IMR-90 (cell line): ENCODE data around the gene ATF7IP2. TPM values are rescaled to one million over a fixed set of nuclear protein-coding genes. Genes with fewer than 3 reads are reported as not detected.
A peak's percentile ranks its signal among the peaks of the same experiment; 100 is the strongest.

Source experiments
- ATAC-seq: fragments of 200-7000 bp; cut with Tn5 transposase; 2 replicates; pipeline ENCODE4 v1.9.1; 2020; ENCODE audit warnings: low read depth, mild to moderate bottlenecking, moderate library complexity
- BruUV-seq: library from RNA; stranded (reverse); fragments of 400-500 nt; replicated peaks from 2 replicates; lab custom pipeline; 2021; lab: Mats Ljungman, UMichigan
- CTCF ChIA-PET: fragments of 300-600 bp; formaldehyde crosslinking; extraction: SDS; loops from one replicate; lab custom pipeline; 2021; ENCODE audit warnings: antibody characterized with exemption; lab: Yijun Ruan, JAX
- POLR2A ChIA-PET: fragments of 300-600 bp; sonication (Branson Sonifier 250); formaldehyde crosslinking; loops from one replicate; lab custom pipeline; 2022; ENCODE audit warnings: antibody characterized with exemption; ENCODE audit not compliant: unreplicated experiment; lab: Charles Lee
- DNase-seq: peaks from one replicate; pipeline ENCODE4 v3.0.0; 2013
- H2AFZ ChIP-seq: replicated peaks from 2 replicates; pipeline ENCODE3; 2013; ENCODE audit warnings: low read length, mild to moderate bottlenecking; ENCODE audit not compliant: poor library complexity
- H2AK5ac ChIP-seq: 2 replicates; pipeline ENCODE4 v1.6.1; 2013; ENCODE audit warnings: low read depth, low read length, inconsistent platforms
- H2AK9ac ChIP-seq: replicated peaks from 2 replicates; pipeline ENCODE3; 2013; ENCODE audit warnings: mild to moderate bottlenecking, low read depth, low read length, moderate library complexity; ENCODE audit not compliant: poor library complexity
- H2BK120ac ChIP-seq: 2 replicates; pipeline ENCODE4 v1.6.1; 2013; ENCODE audit warnings: low read depth, low read length, inconsistent platforms
- H2BK15ac ChIP-seq: 3 replicates; pipeline ENCODE4 v1.6.1; 2013; ENCODE audit warnings: low read depth, low read length, inconsistent platforms
- H2BK20ac ChIP-seq: 2 replicates; pipeline ENCODE4 v1.6.1; 2013; ENCODE audit warnings: low read depth, mild to moderate bottlenecking, inconsistent platforms, low read length, moderate library complexity
- H2BK5ac ChIP-seq: 2 replicates; pipeline ENCODE4 v1.6.1; 2013; ENCODE audit warnings: mild to moderate bottlenecking, low read depth, low read length, inconsistent platforms; ENCODE audit not compliant: poor library complexity, severe bottlenecking
- H3K14ac ChIP-seq: replicated peaks from 2 replicates; pipeline ENCODE4 v1.6.1; 2013; ENCODE audit warnings: low read depth, low read length, inconsistent platforms
- H3K18ac ChIP-seq: 2 replicates; pipeline ENCODE4 v1.6.1; 2013; ENCODE audit warnings: low read depth, low read length, control low read depth
- H3K23ac ChIP-seq: 2 replicates; pipeline ENCODE4 v1.6.1; 2013; ENCODE audit warnings: low read depth, low read length, inconsistent platforms
- H3K27ac ChIP-seq: 2 replicates; pipeline ENCODE4 v1.5.1; 2013; ENCODE audit warnings: mild to moderate bottlenecking, control low read depth, low read length; ENCODE audit not compliant: insufficient read depth
- H3K27me3 ChIP-seq: 2 replicates; pipeline ENCODE4 v1.6.1; 2013; ENCODE audit warnings: low read length; ENCODE audit not compliant: control insufficient read depth, insufficient read depth
- H3K36me3 ChIP-seq: 2 replicates; pipeline ENCODE4 v1.6.1; 2013; ENCODE audit warnings: low read length, mixed read lengths; ENCODE audit not compliant: control insufficient read depth, insufficient read depth
- H3K4ac ChIP-seq: 2 replicates; pipeline ENCODE4 v1.6.1; 2013; ENCODE audit warnings: low read depth, low read length, inconsistent platforms
- H3K4me1 ChIP-seq: 2 replicates; pipeline ENCODE4 v1.6.1; 2013; ENCODE audit warnings: low read length, mixed read lengths; ENCODE audit not compliant: control insufficient read depth, insufficient read depth
- H3K4me2 ChIP-seq: 2 replicates; pipeline ENCODE4 v1.6.1; 2013; ENCODE audit warnings: low read depth, mild to moderate bottlenecking, control low read depth, low read length, moderate library complexity
- H3K4me3 ChIP-seq: 2 replicates; pipeline ENCODE4 v1.5.1; 2013; ENCODE audit warnings: low read depth, mild to moderate bottlenecking, control low read depth, low read length, moderate library complexity; ENCODE audit not compliant: insufficient read depth
- H3K56ac ChIP-seq: 2 replicates; pipeline ENCODE4 v1.6.1; 2013; ENCODE audit warnings: low read length, inconsistent platforms; ENCODE audit not compliant: insufficient read depth; ENCODE audit errors: extremely low read depth
- H3K79me1 ChIP-seq, 2 experiments: 2 replicates each; pipeline ENCODE4 v1.6.1; 2013; ENCODE audit warnings: low read length in 2 of 2, inconsistent platforms in 1 of 2, low read depth in 1 of 2
- H3K9ac ChIP-seq: 2 replicates; pipeline ENCODE4 v1.6.1; 2013; ENCODE audit warnings: low read depth, low read length, control low read depth
- H3K9me1 ChIP-seq: 2 replicates; pipeline ENCODE4 v1.6.1; 2013; ENCODE audit warnings: low read length, inconsistent platforms; ENCODE audit not compliant: insufficient read depth
- H3K9me3 ChIP-seq: 2 replicates; pipeline ENCODE4 v1.6.1; 2013; ENCODE audit warnings: low read length; ENCODE audit not compliant: control insufficient read depth, insufficient read depth
- H4K20me1 ChIP-seq: 2 replicates; pipeline ENCODE4 v1.6.1; 2013; ENCODE audit warnings: low read length, inconsistent platforms; ENCODE audit not compliant: insufficient read depth
- H4K5ac ChIP-seq: 2 replicates; pipeline ENCODE4 v1.6.1; 2013; ENCODE audit warnings: mild to moderate bottlenecking, low read depth, low read length, control low read depth
- H4K8ac ChIP-seq, 2 experiments: 2 replicates each; pipeline ENCODE4 v1.6.1; 2013; ENCODE audit warnings: low read depth in 2 of 2, low read length in 2 of 2, control low read depth in 1 of 2, inconsistent platforms in 1 of 2
- H4K91ac ChIP-seq: 2 replicates; pipeline ENCODE4 v1.6.1; 2013; ENCODE audit warnings: low read depth, low read length, inconsistent platforms; ENCODE audit not compliant: insufficient read depth
- SMC3 ChIP-seq: fragments of 150-350 bp; IDR thresholded peaks from 2 replicates; pipeline ENCODE4 v1.6.1; 2016; ENCODE audit warnings: low read depth, mild to moderate bottlenecking, antibody characterized with exemption, low read length, moderate library complexity
- WGBS, 2 experiments: methylation state at CpG; one replicate each; pipeline versions ENCODE4 v1.1.5 to v1.1.7; 2013; ENCODE audit warnings: missing lambda C conversion rate in 2 of 2; ENCODE audit not compliant: insufficient read length in 1 of 2; ENCODE audit errors: extremely low coverage in 2 of 2; 5-methylcytosine and 5-hydroxymethylcytosine counted together
- dilution Hi-C: fragments of 300-500 bp; cut with HindIII; formaldehyde crosslinking; loops from one replicate; pipeline ENCODE4 v1.14.3; 2018; ENCODE audit warnings: low sequenced_read_pairs; ENCODE audit not compliant: unreplicated experiment
- in situ Hi-C: fragments of 300-500 bp; cut with MboI; formaldehyde crosslinking; loops from 3 replicates; pipeline ENCODE4 v1.14.3; 2019; ENCODE audit warnings: low sequenced_read_pairs, inconsistent platforms, mixed read lengths
- intact Hi-C: fragments of 100-400 bp; cut with micrococcal nuclease; formaldehyde crosslinking; loops from 2 replicates; pipeline ENCODE4 v1.10.0; 2022
- polyA plus RNA-seq, 3 experiments: library from polyadenylated mRNA; depleted of rRNA; stranded (reverse); fragments of >200 nt; gene quantifications; 2 replicates each; pipeline ENCODE4 v1.2.3, GENCODE V29; 2012; ENCODE audit warnings: low replicate concordance in 1 of 3
- total RNA-seq: library from RNA; depleted of rRNA; stranded (reverse); fragments of >200 nt; gene quantifications from 2 replicates; pipeline ENCODE4 v1.2.3, GENCODE V29; 2012

Gene ATF7IP2
- total and polyA plus RNA-seq, 2 of the 4 experiments (the other 2 are of a cell fraction), result 2.7 to 3.6 TPM

- Histone ChIP-seq H2AFZ (peak overlapping the region; percentile 21), H3K9me3 (no peaks in the 10 kb centered on the region; the same call in 1 of the 2 replicates), H2BK15ac (no peak overlapping the region), H3K4me2 (no peak overlapping the region), H3K79me1 (no peaks in the 10 kb centered on the region), H3K4me1 (no peaks in the 10 kb centered on the region), H4K5ac (no peak overlapping the region), H4K8ac (no peak overlapping the region), H2AK5ac (no peak overlapping the region), H2BK120ac (no peak overlapping the region), H3K56ac (no peak overlapping the region), H2AK9ac (no peak overlapping the region), H3K36me3 (no peaks in the 10 kb centered on the region), H3K4me3 (no peak overlapping the region), H3K27ac (no peak overlapping the region), H3K27me3 (no peaks in the 10 kb centered on the region), H3K4ac (no peak overlapping the region), H3K14ac (no peak overlapping the region), H2BK5ac (no peak overlapping the region), H4K91ac (no peak overlapping the region), H3K18ac (no peak overlapping the region), H3K9me1 (no peaks in the 10 kb centered on the region), H3K23ac (no peak overlapping the region), H2BK20ac (no peak overlapping the region), H4K20me1 (no peaks in the 10 kb centered on the region), H3K9ac (no peak overlapping the region)
- ATAC-seq, result no peak
- intact Hi-C loops, result no loop called here
- no TSS peak for BruUV-seq
- in situ Hi-C loops, result no loop called here
- TF ChIP-seq SMC3, result no peak
- no peak for DNase-seq
- no CpG with 5 or more reads among the region's 4 CpGs for WGBS, 2 experiments
- CTCF ChIA-PET, result no interaction called here
- POLR2A ChIA-PET, result no interaction called here
- dilution Hi-C loops, result no loop called here
Measured at GRCh38 chr16:10485159-10485558, 99.3 kb downstream of the ATF7IP2 start.
